HK-2 (cell line): ENCODE measurements around the gene SORBS1.
A peak's percentile ranks its signal among the peaks of the same experiment; 100 is the strongest.

Experiments used
- DNase-seq: peaks from one replicate; pipeline ENCODE4 v3.0.0-alpha.2; 2018; ENCODE audit not compliant: unreplicated experiment

The SORBS1 gene

GRCh38 chr10:95565336-95565735, 4.2 kb upstream of the SORBS1 start:
- DNase-seq, result no peak

GRCh38 chr10:95564291-95564690, 3.1 kb upstream of the SORBS1 start:
- no peak for DNase-seq

DNA sequence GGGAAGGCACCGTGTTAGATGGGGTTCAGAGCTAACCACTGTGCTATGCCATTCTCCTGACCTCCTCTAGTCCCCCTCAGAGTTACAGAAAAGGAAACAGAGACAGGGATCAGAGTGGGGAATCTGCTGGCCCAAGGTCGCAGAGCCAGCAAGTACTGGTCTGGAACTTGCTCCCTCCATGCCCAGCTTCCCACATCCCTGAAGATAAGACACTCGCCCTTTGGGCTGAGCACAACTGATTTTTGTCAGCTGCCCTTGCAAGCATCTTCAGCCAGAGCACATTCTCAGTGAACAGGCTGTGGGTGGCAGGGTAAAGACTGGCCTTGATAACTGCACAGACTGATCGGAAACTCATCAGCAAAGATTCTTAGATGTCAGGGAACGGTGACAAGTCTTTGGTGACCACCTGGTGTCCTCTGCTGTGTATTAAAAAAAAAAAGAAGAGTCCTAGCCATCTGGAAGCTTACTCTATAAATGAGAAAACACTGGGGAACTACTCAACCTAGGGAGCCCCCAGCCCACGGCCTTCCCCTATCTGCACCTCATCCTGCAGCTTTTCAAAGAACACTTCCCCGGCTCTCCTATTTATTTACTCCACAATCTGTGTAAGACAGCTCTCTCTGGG, 1.3 kb upstream of the SORBS1 start:
- DNase-seq, result no peak

- DNase-seq, result no peak
These were observed 650 bp upstream of the SORBS1 start for GRCh38 chr10:95561864-95562177.

GRCh38 chr10:95560278-95561176, 644 bp downstream of the SORBS1 start:
- peak; percentile 31 for DNase-seq

- DNase-seq, result no peak
These were observed 1.3 kb downstream of the SORBS1 start for GRCh38 chr10:95559896-95560277.

DNA sequence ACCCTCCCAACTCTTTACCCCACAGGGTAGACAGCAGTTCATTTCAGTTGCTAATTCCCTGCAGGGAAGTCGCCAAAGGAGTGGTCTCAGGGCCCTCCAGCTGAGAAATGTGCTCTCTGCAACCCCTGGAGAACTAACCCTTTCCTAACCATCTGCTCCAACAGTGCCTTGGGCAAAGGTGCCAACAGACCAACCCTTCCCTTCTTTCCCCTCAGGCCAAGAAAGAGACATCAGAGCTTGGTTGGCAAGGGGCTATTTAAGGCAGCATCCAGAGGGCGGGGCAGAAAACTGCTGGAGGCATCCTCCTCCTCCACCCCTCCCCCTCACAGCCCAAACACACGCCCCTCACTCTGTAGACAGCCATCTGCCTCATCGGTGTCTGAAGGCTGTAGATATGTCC, 1.7 kb downstream of the SORBS1 start:
- DNase-seq, result no peak

DNA sequence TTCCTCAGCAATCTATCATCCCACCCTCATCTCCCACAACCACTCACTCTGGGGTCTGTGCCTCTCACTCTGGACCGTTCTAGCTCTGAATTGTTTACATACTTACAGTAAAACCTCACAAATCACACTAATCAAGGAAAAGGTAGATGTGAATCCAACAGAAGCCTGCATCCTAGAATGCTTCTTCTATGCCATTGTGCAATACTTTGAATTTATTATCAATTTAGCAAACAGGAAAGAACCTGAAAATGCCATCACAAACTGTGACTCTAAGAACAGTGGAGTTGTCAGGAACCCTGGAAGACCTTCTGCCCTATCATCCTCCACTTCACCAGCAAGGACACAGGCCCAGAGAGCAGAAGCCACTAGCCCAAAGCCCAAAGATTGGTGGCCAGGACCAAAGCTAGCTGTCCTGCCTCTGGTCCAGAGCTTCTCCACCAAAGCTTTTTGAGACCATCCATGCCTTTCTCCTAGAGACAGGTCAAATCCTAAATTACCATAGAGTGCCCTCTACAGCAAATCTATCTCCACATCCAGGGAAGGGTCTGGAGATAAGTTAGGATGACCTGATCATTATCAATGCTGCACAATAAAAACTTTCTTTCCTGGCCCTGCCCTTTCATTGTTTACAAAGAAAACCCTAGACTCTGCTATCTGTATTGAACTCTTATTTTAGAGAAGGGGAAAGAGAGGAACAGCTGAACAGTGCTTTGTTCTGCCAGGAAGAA, 2.4 kb downstream of the SORBS1 start:
- DNase-seq, result no peak

DNA sequence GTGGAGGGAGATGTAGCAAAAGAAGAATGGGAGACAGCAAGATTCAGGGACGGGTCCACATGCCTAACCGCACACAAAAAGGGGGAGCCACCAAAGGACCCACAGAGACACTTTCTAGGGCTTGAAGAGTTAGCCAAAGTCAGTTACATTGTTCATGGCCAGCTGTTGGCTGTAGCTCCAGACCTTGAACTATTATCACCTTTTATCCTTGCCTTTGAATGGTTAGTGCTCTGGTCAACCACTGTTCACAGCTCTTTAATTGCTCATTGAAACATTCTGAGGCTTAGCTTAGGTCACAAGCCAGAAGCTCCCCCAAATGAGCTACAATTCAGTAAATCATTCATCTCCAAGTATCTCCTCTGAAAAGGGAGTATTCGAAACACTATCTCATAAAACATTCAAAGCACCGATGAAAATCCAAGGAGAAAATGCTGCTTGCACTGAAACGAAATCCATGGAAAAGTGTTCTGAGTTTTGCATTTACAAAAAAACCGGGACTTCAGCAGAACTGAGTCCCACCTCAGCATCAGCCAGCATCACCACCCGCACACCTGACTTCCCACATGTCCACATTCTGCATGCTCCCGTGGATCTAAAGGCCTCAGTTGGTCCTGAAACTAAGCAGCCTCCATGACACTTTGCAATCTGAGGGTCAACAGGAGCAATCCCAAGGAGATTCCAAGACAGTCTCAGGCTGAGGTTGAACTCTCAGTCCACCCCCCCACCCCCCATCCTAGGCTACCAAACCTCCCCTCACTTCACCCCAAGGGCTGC, 4.0 kb downstream of the SORBS1 start:
- no peak for DNase-seq

GRCh38 chr10:95553674-95554073, 7.5 kb downstream of the SORBS1 start:
- no peak for DNase-seq

GRCh38 chr10:95552679-95553342, 8.4 kb downstream of the SORBS1 start:
- no peak for DNase-seq

DNA sequence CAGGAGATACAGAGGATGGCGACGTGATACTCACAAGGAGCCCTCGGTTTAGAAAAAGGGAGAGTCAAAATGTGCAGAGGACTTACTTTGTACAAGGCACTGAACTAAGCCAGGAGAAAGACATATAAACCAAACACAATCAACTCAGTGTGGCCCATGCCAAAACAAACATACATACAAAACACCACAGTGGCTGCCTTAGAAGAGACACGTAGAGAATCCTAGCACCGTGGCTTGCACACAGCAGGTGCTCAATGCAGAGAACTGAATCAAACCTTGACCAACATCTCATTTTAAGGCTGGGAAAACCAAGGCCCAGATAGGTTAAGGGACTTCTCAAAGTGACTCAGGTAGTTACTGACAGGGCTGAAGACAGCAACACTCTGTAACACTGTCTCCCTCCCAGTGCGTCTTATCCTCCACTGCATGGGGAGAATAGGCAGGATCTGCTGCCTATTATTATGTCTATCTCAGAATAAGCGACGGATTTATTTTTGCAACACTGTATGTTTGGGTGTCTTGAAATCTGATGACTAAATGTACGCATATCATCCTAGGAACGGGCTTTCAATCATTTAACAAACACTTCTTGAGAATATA, 11.0 kb downstream of the SORBS1 start:
- no peak for DNase-seq

DNA sequence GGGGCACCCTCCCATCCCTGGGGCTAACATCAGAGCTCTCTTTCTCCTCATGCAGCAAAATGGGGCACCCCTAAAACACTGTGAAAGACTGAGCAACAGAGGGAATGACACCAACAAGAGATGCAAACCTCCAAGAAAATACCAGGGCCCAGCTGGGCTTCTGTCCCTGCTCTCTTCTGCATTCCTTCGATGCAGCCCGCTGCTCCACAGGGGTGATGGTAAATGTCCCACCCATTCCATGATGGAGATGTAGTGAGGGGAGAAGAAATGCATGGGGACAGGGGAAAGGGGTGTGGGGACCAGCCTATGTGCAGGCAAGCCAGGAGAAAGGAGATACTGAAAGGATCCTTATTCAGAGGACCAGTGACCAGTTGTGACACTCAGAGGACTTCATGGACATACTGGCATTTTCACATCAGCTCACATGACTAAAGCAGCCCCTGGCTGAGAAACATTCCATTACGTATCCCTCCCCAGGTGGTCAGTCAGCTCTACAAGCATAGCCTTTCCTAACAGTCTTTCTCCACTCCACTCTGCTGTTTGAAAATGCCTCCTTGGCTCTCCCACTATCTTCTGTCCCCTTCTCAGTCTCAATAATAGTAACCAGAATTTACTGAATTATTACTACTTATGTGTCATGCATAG, 13.3 kb downstream of the SORBS1 start:
- no peak for DNase-seq

GRCh38 chr10:95547197-95547596, 14.0 kb downstream of the SORBS1 start:
- DNase-seq, result no peak

DNA sequence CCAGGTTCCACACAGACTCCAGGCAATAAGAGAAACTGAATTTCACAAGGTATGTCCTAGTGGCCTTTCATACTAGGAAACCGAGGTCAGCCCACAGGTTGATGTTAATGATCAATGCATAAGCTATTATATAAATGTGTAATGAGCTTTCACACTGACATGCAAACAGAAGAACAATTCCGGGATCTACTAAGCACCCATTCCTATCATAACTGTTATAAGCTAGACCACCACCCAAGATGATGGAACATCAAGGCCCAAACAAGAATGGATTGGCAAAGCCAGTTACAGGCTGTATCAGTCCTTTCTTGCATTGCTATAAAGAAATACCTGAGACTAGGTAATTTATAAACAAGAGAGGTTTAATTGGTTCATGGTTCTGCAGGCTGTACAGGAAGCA, 15.2 kb downstream of the SORBS1 start:
- no peak for DNase-seq

DNA sequence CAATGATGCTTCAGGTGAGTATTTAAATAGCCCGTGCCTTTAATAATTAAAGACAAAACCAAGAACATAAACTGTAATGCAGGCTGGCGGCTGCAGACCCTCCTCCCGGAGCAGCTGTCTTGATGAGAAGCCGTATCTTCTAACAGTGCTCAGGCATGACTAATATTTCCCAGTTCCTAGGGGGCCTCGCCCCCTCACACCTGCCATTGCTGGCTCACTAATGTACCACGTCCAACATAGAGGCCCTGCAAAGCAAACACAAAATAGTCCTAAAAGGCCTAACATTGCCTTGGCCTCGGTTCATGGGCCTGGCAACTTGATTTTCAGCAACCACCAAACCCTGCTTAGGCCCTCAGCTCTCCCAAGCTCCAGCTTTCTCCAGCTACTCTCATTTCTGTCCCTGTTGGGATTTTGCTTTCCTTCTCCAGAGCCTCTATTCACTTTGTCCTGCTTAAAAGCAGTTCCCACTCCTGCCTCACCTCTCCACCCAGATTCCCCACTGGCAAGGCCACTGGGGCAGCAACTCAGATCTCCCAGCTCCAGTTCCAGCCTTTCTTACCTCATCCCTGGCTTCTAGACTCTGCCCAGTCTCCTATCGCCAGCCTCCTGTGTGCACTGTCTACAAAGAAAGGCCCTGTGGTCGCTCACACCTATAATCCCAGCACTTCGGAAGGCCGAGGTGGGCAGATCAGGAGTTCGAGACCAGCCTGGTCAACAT, 16.2 kb downstream of the SORBS1 start:
- no peak for DNase-seq

- no peak for DNase-seq
These were observed 17.7 kb downstream of the SORBS1 start for GRCh38 chr10:95543459-95543858.

DNA sequence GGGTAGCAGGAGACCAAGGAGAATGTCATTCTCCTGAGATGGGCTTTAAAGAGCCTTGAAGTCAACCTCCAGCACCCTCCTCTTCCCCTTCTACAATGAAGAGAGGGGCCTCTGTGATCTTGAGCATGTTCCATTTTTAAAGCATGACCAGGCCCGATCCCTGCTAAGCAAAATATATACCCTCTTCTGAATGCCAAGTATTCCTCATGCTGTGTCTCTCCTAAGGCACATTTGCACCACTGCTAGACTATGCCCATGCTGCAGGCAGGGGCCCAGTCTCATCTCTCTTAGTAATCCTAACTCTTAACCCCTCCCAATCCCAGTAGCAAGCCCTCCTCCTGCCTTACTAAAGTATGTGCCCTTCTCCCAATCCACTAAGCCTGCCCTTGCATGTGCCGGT, 18.4 kb downstream of the SORBS1 start:
- DNase-seq, result no peak

GRCh38 chr10:95542330-95542729, 18.8 kb downstream of the SORBS1 start:
- no peak for DNase-seq

GRCh38 chr10:95540514-95541052, 20.6 kb downstream of the SORBS1 start:
- DNase-seq, result no peak
